Activated CD8-positive, alpha-beta memory T cell treated with anti-CD3 and anti-CD28 coated beads, Interleukin-2, amount 50 U/mL, for 1 hour (primary cell): ENCODE measurements around the gene SETD6.
"Not testable (repeated sequence)": the region's sequence is repeated elsewhere in the genome, so short reads cannot be mapped to it uniquely, and the experiment has no call there.

Source experiments
- DNase-seq: peaks from one replicate; pipeline ENCODE4 v3.0.0-alpha.2; 2020; ENCODE audit errors: extremely low read depth

Gene SETD6

GRCh38 chr16:58537124-58537906 lies 22.0 kb downstream of the SETD6 start:
- no peak for DNase-seq

GRCh38 chr16:58541711-58542110 lies 26.4 kb downstream of the SETD6 start:
- DNase-seq: no peak

DNA sequence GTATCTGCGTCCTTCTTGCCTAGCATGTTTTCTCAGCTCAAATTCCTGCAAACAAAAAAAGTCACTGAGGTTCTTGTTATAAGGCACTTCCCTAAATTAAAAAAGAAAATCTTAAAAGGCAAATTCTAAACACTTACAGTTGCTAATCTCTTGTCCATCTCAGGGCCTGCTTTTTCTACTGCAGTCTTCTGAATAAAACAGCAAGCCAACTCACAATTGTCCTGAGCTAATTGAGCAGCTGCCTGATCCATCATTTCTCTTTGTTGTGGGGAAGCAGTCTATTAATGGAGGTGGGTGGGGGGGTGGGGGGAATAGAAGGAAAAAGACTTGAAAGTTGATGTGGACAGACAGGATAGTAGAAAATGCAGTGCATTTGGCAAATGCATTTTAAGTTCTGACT lies 27.0 kb downstream of the SETD6 start:
- no peak for DNase-seq

- DNase-seq: no peak
Measured at GRCh38 chr16:58543685-58544084, 28.4 kb downstream of the SETD6 start.

GRCh38 chr16:58548378-58548777 lies 33.1 kb downstream of the SETD6 start:
- no peak for DNase-seq

DNA sequence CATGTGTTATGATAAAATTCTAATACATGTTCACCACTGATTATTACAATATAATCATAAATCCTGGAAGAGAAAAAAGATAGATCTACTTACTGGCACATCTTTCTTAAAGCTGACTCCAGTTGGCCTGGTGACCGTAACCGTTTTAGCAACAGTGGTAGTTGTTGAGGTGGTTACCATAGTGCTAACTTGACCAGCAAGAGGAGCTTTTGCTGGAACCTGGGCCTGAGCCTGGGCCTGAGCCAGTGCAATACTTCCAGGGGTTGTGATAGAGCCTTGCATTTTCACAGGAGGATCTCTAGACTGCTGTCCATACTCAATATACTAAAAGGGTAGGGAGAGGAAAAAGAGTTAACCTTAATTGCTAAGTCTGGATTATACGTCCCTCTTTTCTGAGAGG lies 36.2 kb downstream of the SETD6 start:
- DNase-seq: no peak

DNA sequence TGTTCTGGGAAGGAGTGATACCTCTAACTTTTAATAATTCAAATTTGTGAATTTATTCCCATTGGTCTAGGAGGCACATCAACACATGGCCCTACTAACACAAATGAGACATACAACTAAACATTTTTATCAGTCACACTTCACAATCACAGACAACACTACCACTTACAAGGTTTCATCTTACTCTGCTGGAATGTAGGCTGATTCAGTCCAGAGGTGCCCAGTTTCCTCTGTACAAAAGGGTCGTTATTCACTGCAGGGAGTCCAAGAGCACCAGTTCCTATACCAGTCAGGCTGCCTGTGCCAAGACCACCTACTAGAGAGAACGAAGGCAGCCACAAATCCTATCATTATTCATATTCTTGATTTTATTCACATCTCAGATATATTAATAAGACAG lies 41.4 kb downstream of the SETD6 start:
- no peak for DNase-seq

DNA sequence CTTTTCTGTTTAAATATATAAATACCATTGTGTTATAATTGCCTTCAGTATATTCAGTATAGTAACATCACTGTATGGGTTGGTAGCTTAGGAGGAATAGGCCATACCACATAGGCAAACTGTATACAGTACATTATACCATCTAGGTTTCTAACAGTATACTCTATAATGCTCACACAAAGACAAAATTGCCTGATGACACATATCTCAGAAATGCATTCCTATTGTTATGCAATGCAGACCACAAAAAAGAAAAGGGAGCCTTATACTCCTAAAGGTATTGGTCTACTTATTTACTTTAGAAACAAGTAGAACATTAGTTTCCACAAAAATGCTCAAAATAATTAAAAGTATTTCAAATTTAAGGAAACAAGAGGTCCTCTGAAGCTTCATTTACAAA lies 47.9 kb downstream of the SETD6 start:
- DNase-seq: no peak

DNA sequence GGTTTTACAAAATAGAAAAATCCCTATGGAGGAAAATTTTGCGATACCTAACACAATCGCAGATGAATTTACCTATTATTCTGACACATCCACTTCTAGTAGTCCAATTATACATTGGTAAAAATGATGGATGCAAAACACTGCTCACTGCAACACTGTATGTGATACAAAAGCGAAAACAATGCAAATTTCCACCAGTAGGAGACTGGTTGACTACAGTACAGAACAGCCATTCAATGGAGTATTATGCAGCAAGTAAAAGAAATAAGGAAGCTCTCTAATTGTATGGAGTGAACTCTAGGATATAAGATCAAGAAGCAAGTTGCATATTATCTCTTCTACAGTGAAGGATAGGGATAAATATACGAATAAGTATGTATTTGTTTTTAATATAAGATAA lies 48.5 kb downstream of the SETD6 start:
- DNase-seq: no peak

DNA sequence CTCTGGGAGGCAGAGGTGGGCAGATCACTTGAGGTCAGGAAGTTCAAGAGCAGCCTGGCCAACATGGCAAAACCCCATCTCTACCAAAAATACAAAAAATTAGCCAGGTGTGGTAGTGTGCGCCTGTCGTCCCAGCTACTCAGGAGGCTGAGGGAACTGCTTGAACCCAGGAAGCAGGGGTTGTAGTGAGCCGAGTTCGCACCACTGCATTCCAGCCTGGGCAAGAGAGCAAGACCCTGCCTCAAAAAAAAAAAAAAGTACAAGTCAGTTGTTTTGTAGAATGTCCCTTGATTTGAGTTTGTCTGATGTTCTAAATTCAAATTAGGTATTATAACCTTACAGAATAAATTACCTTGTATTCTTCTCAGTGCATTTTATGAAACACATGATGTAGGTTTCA lies 50.4 kb downstream of the SETD6 start:
- DNase-seq: not testable (repeated sequence)
